GM12864 (cell line): ENCODE measurements around the gene KYAT1.
"Not testable (repeated sequence)": the region's sequence is repeated elsewhere in the genome, so short reads cannot be mapped to it uniquely, and the experiment has no call there.

Source experiments
- DNase-seq: peaks from one replicate; pipeline ENCODE4 v3.0.0-alpha.2; 2011; ENCODE audit warnings: low read depth
- H3K4me3 ChIP-seq: 2 replicates; pipeline ENCODE4 v1.5.1; 2011; ENCODE audit warnings: mild to moderate bottlenecking, low read depth, low read length, control low read depth
- TF ChIP-seq, protein P1 (sequence below): IDR thresholded peaks from 2 replicates; pipeline ENCODE4 v1.5.1; 2011; ENCODE audit warnings: low read depth, mild to moderate bottlenecking, moderate library complexity, low read length, control low read depth, inconsistent platforms; ENCODE audit errors: missing control alignments

Gene KYAT1

DNA sequence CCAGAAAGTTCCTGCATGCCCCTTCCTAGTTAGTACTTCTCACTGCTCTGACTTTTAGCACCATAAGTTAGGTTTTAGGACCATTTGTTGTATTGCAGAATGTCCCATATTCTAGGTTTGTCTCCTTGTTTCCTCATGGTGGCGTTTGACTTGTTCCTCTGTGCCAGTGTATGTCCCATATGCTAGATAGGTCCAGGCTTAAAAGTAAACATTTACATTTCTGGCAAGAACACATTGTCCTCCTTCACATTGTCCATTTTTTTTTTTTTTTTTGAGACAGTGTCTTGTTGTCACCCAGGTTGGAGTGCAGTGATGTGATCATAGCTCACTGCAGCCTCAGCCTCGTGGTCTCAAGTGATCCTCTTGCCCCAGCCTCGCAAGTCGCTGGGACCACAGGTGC lies 79.3 kb downstream of the KYAT1 start:
- DNase-seq: no peak
- no peak overlapping the region for H3K4me3 ChIP-seq
- TF ChIP-seq, protein P1, sequence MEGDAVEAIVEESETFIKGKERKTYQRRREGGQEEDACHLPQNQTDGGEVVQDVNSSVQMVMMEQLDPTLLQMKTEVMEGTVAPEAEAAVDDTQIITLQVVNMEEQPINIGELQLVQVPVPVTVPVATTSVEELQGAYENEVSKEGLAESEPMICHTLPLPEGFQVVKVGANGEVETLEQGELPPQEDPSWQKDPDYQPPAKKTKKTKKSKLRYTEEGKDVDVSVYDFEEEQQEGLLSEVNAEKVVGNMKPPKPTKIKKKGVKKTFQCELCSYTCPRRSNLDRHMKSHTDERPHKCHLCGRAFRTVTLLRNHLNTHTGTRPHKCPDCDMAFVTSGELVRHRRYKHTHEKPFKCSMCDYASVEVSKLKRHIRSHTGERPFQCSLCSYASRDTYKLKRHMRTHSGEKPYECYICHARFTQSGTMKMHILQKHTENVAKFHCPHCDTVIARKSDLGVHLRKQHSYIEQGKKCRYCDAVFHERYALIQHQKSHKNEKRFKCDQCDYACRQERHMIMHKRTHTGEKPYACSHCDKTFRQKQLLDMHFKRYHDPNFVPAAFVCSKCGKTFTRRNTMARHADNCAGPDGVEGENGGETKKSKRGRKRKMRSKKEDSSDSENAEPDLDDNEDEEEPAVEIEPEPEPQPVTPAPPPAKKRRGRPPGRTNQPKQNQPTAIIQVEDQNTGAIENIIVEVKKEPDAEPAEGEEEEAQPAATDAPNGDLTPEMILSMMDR: no peak

DNA sequence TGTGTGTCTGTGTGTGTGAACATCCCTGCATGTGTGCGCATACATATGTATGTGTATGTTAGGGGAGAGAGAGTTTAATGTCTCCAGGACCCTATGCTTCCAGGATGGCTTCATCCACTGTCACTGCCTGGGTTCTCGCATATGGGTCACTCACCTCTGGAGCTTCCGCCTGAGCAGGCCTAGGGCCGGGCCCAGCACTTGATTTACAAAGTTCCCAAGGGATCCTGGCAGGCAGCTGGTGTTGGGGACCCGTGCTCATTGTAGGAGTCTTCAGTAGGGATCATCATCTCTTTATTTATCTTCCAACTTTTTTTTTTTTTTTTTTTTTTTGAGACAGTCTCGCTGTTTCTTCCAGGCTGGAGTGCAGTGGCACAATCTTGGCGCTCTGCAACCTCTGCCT lies 81.7 kb downstream of the KYAT1 start:
- H3K4me3 ChIP-seq: no peak overlapping the region
- DNase-seq: no peak
- TF ChIP-seq, protein P1: no peak

DNA sequence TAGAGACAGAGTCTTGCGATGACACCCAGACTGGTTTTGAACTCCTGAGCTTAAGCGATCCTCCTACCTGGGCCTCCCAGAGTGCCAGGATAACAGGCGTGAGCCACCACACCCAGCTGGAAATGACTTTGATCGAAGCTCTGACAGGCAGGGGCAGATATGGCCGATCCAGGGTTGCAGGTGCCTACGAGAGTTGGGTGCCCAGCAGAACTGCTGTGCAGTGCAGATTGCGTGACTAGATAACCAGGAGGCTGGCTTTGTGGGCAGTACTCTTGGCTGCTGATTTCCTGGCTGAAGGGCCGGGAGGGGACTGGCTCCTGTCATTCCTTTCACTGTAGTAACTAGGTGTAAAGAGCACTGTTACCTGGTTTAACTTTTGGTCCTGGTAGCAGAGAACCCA lies 82.9 kb downstream of the KYAT1 start:
- TF ChIP-seq, protein P1: no peak
- no peak overlapping the region for H3K4me3 ChIP-seq
- no peak for DNase-seq

DNA sequence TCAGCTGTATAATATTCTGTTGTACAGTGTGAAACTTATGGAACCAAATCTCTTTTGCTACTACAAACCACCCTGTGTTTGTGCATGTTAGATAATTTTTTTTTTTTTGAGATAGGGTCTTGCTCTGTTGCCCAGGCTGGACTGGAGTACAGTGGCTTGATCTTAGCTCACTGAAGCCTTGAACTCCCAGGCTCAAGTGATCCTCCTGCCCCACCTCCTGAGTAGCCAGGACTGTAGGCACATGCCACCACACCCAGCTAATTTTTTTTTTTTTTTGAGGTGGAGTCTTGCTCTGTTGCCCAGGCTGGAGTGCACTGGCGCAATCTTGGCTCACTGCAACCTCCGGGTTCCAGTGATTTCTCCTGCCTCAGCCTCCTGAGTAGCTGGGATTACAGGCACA lies 86.8 kb downstream of the KYAT1 start:
- not testable (repeated sequence) for H3K4me3 ChIP-seq, DNase-seq

DNA sequence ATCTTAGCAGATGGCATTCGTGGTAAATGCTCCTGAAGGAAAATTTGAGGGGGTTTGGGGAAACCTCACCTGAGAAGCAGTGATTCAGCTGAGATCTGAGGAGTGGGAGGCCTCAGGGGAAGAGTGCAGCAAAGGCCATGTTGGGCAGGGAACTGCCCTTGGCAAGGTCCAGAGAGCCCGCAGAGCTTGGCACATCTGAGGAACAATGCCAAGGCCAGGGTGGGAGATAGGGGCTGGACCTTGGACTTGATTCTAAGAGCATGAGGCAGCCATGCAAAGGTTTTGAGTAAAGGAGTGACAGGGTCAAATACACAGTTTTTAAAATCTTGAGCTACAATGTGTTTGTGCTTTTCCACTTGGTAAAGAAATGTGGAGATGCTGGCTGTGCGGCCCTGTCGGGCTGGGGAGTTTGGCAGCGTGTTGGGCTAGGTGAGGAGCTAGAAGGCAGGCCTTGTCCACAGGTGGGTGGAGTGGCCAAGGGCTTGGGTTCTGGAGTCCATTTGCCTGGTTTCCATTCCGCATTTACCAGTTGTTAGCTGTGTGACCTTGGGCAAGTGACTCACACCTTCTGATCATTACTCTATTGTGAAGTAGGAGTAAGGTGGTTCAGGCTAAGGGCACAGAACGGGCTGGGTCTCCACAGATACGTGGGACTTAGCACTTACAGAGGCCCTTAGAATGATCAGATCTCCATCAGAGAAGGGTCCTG lies 88.6 kb downstream of the KYAT1 start:
- TF ChIP-seq, protein P1: no peak
- no peak for DNase-seq
- H3K4me3 ChIP-seq: no peak overlapping the region

DNA sequence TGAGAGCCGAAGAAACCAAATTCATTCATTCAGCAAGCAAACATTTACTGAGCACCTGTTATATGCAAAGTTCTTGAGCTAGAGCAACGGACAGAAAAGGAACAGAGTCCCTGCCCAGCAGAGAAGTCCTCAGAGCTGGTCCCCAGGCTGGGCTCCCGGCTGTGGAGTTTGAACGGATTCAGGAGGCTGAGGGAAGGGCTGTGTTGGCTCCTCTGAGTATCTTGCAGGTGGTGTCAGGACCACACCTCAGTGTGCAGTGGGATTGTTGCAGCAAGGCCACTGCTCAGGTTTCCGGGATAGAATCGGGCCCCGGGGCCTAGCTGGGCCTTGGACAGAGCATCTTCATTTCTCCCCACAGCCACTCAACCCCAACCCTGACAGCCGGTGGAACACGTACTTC lies 89.6 kb downstream of the KYAT1 start:
- H3K4me3 ChIP-seq: no peak overlapping the region
- TF ChIP-seq, protein P1: no peak
- no peak for DNase-seq

DNA sequence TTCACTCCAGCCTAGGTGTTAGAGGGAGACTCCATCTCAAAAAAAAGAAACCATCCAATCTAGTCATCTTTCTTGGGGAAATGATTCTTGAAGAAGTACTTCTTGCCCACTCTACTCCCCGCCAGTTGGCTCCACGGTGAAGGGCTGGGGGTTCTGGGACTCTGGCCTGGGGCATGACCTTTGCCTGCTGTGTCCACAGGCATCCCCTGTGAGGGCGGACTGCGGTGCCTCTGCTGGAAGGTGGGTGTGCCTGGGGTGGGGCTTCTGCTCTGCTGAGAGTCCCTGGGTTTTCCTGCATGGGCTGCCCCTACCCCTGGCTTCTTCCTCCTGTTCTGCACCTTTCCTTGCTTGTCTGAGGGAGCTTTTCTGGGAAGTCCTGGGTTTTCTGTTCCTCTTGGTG lies 91.2 kb downstream of the KYAT1 start:
- TF ChIP-seq, protein P1: no peak
- no peak overlapping the region for H3K4me3 ChIP-seq
- DNase-seq: no peak

DNA sequence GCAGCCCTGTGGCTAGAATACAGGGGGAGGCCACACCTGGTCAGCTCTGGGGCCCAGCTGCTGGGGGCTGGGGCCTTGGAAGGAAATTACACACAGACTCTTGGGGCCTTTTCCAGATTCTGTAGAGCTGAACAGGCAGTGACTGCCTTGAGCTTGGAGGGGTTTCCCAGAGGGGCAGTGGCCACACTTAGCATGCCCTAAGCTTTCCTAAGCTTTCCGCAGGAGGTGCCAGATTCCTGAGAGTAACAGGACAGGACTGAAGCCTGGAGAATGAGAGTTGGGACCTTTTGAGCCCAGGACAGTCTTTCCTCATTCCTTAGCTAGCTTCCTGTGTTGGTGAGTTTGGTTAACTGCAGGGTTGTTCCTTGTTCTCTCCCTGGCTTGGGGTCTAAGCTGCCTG lies 93.3 kb downstream of the KYAT1 start:
- no peak for DNase-seq
- peak overlapping the region; percentile 99 for H3K4me3 ChIP-seq
- TF ChIP-seq, protein P1: no peak
